GM23338 (cell line): Measurements from ENCODE around the gene REEP1. TPM values are rescaled to one million over a fixed set of nuclear protein-coding genes. Genes with fewer than 3 reads are reported as not detected.

Experiments
- ATAC-seq: fragments of 200-7000 bp; cut with Tn5 transposase; 3 replicates; pipeline ENCODE4 v1.9.1; 2020
- DNase-seq: peaks from one replicate; pipeline ENCODE4 v3.0.0-alpha.2; 2015; ENCODE audit warnings: low spot score
- H2AFZ ChIP-seq: fragments of 200-600 bp; sonication (generic); 2 replicates; pipeline ENCODE4 v1.8.0; 2016; ENCODE audit warnings: antibody characterized with exemption, mild to moderate bottlenecking, moderate library complexity
- H3F3A ChIP-seq: fragments of 200-600 bp; sonication (generic); replicated peaks from 2 replicates; pipeline ENCODE4 v1.8.0; 2017; ENCODE audit warnings: antibody characterized with exemption, mixed run types, low read depth
- H3K27ac ChIP-seq: fragments of 200-600 bp; sonication (generic); 2 replicates; pipeline ENCODE4 v1.6.1; 2016; ENCODE audit warnings: low read depth
- H3K27me3 ChIP-seq: fragments of 200-600 bp; sonication (generic); 2 replicates; pipeline ENCODE4 v1.8.0; 2016; ENCODE audit warnings: mild to moderate bottlenecking, mixed run types, moderate library complexity; ENCODE audit not compliant: insufficient read depth
- H3K36me3 ChIP-seq: fragments of 200-600 bp; sonication (generic); 2 replicates; pipeline ENCODE4 v1.8.0; 2016; ENCODE audit warnings: mild to moderate bottlenecking; ENCODE audit not compliant: insufficient read depth
- H3K4me1 ChIP-seq: fragments of 200-600 bp; sonication (generic); 2 replicates; pipeline ENCODE4 v1.8.0; 2016; ENCODE audit warnings: mild to moderate bottlenecking, moderate library complexity; ENCODE audit not compliant: insufficient read depth
- H3K4me2 ChIP-seq: fragments of 200-600 bp; sonication (generic); 2 replicates; pipeline ENCODE4 v1.7.1; 2017; ENCODE audit warnings: mixed run types
- H3K4me3 ChIP-seq: fragments of 200-600 bp; sonication (generic); 2 replicates; pipeline ENCODE4 v1.6.1; 2016; ENCODE audit warnings: mixed run types
- H3K79me2 ChIP-seq: fragments of 200-600 bp; sonication (generic); replicated peaks from 2 replicates; pipeline ENCODE4 v1.8.0; 2017; ENCODE audit warnings: mild to moderate bottlenecking; ENCODE audit not compliant: insufficient read depth
- H3K9me2 ChIP-seq: fragments of 200-600 bp; sonication (generic); 2 replicates; pipeline ENCODE4 v1.8.0; 2017; ENCODE audit not compliant: insufficient read depth
- H4K20me1 ChIP-seq: fragments of 200-600 bp; sonication (generic); replicated peaks from 2 replicates; pipeline ENCODE4 v1.8.0; 2017; ENCODE audit warnings: mild to moderate bottlenecking; ENCODE audit not compliant: insufficient read depth
- H3K27ac Mint-ChIP-seq: 2 replicates; pipeline ENCODE4 v1.8.0; 2020; ENCODE audit warnings: inconsistent platforms, mild to moderate bottlenecking, moderate library complexity, mixed read lengths
- H3K27me3 Mint-ChIP-seq: 3 replicates; pipeline ENCODE4 v1.8.0; 2022; ENCODE audit warnings: low read depth, mild to moderate bottlenecking, moderate library complexity, mixed read lengths, inconsistent platforms; ENCODE audit not compliant: insufficient read depth, poor library complexity
- H3K36me3 Mint-ChIP-seq: 3 replicates; pipeline ENCODE4 v1.8.0; 2021; ENCODE audit warnings: low read depth, mild to moderate bottlenecking, inconsistent platforms, moderate library complexity, mixed read lengths
- H3K4me1 Mint-ChIP-seq: 3 replicates; pipeline ENCODE4 v1.8.0; 2020; ENCODE audit warnings: mild to moderate bottlenecking, inconsistent platforms, mixed read lengths
- H3K4me3 Mint-ChIP-seq: 3 replicates; pipeline ENCODE4 v1.8.0; 2021; ENCODE audit warnings: moderate library complexity, mild to moderate bottlenecking, inconsistent platforms, mixed read lengths
- H3K9me3 Mint-ChIP-seq: 3 replicates; pipeline ENCODE4 v1.8.0; 2020; ENCODE audit warnings: moderate library complexity, mild to moderate bottlenecking, inconsistent platforms, mixed read lengths
- CREB1 ChIP-seq: fragments of 250-450 bp; sonication (Bioruptor Pico); IDR thresholded peaks from 2 replicates; pipeline ENCODE4 v1.5.0; 2020; ENCODE audit warnings: low read depth, mild to moderate bottlenecking, moderate library complexity
- EZH2 ChIP-seq: fragments of 200-600 bp; sonication (generic); IDR thresholded peaks from one replicate; pipeline ENCODE4 v1.8.0; 2017; ENCODE audit warnings: antibody characterized with exemption, mild to moderate bottlenecking, low read depth; ENCODE audit not compliant: unreplicated experiment
- EZH2phosphoT487 ChIP-seq: fragments of 200-600 bp; sonication (generic); IDR thresholded peaks from one replicate; pipeline ENCODE4 v1.8.1; 2018; ENCODE audit warnings: antibody characterized with exemption; ENCODE audit not compliant: unreplicated experiment
- JUNB ChIP-seq: IDR thresholded peaks from one replicate; pipeline ENCODE4 v1.6.1; 2016; ENCODE audit warnings: antibody characterized with exemption; ENCODE audit not compliant: unreplicated experiment
- POLR2AphosphoS5 ChIP-seq: IDR thresholded peaks from 2 replicates; pipeline ENCODE4 v1.6.1; 2016; ENCODE audit warnings: antibody characterized with exemption, low read depth
- STAT1 ChIP-seq: IDR thresholded peaks from one replicate; pipeline ENCODE4 v1.6.1; 2016; ENCODE audit warnings: antibody characterized with exemption; ENCODE audit not compliant: unreplicated experiment
- ZNF114 ChIP-seq: fragments of 250-450 bp; sonication (Bioruptor Pico); IDR thresholded peaks from 2 replicates; pipeline ENCODE4 v1.5.0; 2020; ENCODE audit warnings: mild to moderate bottlenecking, moderate library complexity
- polyA plus RNA-seq: library from polyadenylated mRNA; unstranded; fragments of >200 nt; fragmentation: Nextera tagmentation; extraction: Ambion mirVana; gene quantifications from 2 replicates; pipeline ENCODE4 v1.2.1, GENCODE V29; 2016
- total RNA-seq: library from RNA; depleted of rRNA; stranded (reverse); fragments of >200 nt; shearing (Covaris generic); gene quantifications from 2 replicates; pipeline ENCODE4 v1.2.3, GENCODE V29; 2014
- TF ChIP-seq, protein P1 (sequence below), 2 experiments: fragments of 200-600 bp in 1 of 2; sonication (generic) in 1 of 2; conservative IDR thresholded peaks; 2 replicates each; pipeline versions ENCODE4 v1.5.1 to v1.6.1; 2016 to 2017; ENCODE audit warnings: antibody characterized with exemption in 2 of 2, low read depth in 2 of 2, mild to moderate bottlenecking in 2 of 2, moderate library complexity in 1 of 2
- TF ChIP-seq, protein P2 (sequence below): IDR thresholded peaks from one replicate; pipeline ENCODE4 v1.6.1; 2018; ENCODE audit warnings: antibody characterized with exemption; ENCODE audit not compliant: unreplicated experiment
- TF ChIP-seq, protein P3 (sequence below): IDR thresholded peaks from 2 replicates; pipeline ENCODE4 v1.6.1; 2016; ENCODE audit warnings: antibody characterized with exemption
- TF ChIP-seq, protein P4 (sequence below): fragments of 250-450 bp; sonication (Bioruptor Pico); IDR thresholded peaks from 2 replicates; pipeline ENCODE4 v1.5.0; 2020; ENCODE audit warnings: mild to moderate bottlenecking, moderate library complexity

REEP1 gene
- total and polyA plus RNA-seq, 2 experiments from 2014 or later, result 1.6 to 1.8 TPM

DNA sequence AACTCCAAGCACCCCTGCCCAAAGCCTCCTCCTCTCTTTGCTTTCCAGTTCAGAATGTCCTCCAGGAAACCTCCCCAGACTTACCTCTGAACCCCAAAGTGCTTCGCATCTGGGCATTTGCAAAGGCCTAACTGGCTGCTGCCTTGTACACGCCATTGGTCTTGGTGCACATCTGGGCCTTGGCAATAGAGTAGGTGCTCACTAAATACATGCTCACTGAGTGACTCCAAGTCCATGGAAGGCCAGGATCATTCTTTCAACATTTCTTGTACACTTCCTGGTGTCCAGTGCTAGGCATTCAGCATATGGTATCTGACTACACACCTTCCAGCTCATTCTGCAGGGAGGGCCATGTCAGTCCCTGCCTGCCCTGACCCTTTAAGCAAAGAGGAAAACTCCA, 109.7 kb downstream of the REEP1 start:
- H3K27ac Mint-ChIP-seq, result no peak overlapping the region
- TF ChIP-seq CREB1 (CRISPR knock-in tag) (no peak), JUNB (no peak), STAT1 (no peak), EZH2 (no peak), ZNF114 (CRISPR knock-in tag) (no peak), EZH2phosphoT487 (no peak), POLR2AphosphoS5 (no peak)
- TF ChIP-seq, protein P1, sequence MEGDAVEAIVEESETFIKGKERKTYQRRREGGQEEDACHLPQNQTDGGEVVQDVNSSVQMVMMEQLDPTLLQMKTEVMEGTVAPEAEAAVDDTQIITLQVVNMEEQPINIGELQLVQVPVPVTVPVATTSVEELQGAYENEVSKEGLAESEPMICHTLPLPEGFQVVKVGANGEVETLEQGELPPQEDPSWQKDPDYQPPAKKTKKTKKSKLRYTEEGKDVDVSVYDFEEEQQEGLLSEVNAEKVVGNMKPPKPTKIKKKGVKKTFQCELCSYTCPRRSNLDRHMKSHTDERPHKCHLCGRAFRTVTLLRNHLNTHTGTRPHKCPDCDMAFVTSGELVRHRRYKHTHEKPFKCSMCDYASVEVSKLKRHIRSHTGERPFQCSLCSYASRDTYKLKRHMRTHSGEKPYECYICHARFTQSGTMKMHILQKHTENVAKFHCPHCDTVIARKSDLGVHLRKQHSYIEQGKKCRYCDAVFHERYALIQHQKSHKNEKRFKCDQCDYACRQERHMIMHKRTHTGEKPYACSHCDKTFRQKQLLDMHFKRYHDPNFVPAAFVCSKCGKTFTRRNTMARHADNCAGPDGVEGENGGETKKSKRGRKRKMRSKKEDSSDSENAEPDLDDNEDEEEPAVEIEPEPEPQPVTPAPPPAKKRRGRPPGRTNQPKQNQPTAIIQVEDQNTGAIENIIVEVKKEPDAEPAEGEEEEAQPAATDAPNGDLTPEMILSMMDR (conservative IDR thresholded peaks at IDR 0.05; ENCODE audit: low read depth in 2 of 2), result no peak
- TF ChIP-seq, protein P2, sequence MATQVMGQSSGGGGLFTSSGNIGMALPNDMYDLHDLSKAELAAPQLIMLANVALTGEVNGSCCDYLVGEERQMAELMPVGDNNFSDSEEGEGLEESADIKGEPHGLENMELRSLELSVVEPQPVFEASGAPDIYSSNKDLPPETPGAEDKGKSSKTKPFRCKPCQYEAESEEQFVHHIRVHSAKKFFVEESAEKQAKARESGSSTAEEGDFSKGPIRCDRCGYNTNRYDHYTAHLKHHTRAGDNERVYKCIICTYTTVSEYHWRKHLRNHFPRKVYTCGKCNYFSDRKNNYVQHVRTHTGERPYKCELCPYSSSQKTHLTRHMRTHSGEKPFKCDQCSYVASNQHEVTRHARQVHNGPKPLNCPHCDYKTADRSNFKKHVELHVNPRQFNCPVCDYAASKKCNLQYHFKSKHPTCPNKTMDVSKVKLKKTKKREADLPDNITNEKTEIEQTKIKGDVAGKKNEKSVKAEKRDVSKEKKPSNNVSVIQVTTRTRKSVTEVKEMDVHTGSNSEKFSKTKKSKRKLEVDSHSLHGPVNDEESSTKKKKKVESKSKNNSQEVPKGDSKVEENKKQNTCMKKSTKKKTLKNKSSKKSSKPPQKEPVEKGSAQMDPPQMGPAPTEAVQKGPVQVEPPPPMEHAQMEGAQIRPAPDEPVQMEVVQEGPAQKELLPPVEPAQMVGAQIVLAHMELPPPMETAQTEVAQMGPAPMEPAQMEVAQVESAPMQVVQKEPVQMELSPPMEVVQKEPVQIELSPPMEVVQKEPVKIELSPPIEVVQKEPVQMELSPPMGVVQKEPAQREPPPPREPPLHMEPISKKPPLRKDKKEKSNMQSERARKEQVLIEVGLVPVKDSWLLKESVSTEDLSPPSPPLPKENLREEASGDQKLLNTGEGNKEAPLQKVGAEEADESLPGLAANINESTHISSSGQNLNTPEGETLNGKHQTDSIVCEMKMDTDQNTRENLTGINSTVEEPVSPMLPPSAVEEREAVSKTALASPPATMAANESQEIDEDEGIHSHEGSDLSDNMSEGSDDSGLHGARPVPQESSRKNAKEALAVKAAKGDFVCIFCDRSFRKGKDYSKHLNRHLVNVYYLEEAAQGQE, result no peak
- TF ChIP-seq, protein P3, sequence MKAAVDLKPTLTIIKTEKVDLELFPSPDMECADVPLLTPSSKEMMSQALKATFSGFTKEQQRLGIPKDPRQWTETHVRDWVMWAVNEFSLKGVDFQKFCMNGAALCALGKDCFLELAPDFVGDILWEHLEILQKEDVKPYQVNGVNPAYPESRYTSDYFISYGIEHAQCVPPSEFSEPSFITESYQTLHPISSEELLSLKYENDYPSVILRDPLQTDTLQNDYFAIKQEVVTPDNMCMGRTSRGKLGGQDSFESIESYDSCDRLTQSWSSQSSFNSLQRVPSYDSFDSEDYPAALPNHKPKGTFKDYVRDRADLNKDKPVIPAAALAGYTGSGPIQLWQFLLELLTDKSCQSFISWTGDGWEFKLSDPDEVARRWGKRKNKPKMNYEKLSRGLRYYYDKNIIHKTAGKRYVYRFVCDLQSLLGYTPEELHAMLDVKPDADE, result no peak
- TF ChIP-seq, protein P4, sequence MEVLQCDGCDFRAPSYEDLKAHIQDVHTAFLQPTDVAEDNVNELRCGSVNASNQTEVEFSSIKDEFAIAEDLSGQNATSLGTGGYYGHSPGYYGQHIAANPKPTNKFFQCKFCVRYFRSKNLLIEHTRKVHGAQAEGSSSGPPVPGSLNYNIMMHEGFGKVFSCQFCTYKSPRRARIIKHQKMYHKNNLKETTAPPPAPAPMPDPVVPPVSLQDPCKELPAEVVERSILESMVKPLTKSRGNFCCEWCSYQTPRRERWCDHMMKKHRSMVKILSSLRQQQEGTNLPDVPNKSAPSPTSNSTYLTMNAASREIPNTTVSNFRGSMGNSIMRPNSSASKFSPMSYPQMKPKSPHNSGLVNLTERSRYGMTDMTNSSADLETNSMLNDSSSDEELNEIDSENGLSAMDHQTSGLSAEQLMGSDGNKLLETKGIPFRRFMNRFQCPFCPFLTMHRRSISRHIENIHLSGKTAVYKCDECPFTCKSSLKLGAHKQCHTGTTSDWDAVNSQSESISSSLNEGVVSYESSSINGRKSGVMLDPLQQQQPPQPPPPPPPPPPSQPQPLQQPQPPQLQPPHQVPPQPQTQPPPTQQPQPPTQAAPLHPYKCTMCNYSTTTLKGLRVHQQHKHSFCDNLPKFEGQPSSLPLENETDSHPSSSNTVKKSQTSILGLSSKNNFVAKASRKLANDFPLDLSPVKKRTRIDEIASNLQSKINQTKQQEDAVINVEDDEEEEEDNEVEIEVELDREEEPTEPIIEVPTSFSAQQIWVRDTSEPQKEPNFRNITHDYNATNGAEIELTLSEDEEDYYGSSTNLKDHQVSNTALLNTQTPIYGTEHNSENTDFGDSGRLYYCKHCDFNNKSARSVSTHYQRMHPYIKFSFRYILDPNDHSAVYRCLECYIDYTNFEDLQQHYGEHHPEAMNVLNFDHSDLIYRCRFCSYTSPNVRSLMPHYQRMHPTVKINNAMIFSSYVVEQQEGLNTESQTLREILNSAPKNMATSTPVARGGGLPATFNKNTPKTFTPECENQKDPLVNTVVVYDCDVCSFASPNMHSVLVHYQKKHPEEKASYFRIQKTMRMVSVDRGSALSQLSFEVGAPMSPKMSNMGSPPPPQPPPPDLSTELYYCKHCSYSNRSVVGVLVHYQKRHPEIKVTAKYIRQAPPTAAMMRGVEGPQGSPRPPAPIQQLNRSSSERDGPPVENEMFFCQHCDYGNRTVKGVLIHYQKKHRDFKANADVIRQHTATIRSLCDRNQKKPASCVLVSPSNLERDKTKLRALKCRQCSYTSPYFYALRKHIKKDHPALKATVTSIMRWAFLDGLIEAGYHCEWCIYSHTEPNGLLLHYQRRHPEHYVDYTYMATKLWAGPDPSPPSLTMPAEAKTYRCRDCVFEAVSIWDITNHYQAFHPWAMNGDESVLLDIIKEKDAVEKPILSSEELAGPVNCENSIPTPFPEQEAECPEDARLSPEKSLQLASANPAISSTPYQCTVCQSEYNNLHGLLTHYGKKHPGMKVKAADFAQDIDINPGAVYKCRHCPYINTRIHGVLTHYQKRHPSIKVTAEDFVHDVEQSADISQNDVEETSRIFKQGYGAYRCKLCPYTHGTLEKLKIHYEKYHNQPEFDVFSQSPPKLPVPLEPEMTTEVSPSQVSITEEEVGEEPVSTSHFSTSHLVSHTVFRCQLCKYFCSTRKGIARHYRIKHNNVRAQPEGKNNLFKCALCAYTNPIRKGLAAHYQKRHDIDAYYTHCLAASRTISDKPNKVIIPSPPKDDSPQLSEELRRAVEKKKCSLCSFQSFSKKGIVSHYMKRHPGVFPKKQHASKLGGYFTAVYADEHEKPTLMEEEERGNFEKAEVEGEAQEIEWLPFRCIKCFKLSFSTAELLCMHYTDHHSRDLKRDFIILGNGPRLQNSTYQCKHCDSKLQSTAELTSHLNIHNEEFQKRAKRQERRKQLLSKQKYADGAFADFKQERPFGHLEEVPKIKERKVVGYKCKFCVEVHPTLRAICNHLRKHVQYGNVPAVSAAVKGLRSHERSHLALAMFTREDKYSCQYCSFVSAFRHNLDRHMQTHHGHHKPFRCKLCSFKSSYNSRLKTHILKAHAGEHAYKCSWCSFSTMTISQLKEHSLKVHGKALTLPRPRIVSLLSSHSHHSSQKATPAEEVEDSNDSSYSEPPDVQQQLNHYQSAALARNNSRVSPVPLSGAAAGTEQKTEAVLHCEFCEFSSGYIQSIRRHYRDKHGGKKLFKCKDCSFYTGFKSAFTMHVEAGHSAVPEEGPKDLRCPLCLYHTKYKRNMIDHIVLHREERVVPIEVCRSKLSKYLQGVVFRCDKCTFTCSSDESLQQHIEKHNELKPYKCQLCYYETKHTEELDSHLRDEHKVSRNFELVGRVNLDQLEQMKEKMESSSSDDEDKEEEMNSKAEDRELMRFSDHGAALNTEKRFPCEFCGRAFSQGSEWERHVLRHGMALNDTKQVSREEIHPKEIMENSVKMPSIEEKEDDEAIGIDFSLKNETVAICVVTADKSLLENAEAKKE, result no peak
- Histone ChIP-seq H3F3A (no peaks in the 10 kb centered on the region), H2AFZ (no peak overlapping the region), H3K4me1 (no peaks in the 10 kb centered on the region), H3K4me2 (no peak overlapping the region), H3K9me2 (no peaks in the 10 kb centered on the region), H4K20me1 (no peaks in the 10 kb centered on the region), H3K4me3 (no peak overlapping the region), H3K36me3 (no peaks in the 10 kb centered on the region), H3K27me3 (no peaks in the 10 kb centered on the region), H3K79me2 (no peaks in the 10 kb centered on the region), H3K27ac (no peak overlapping the region)
- no peak for ATAC-seq
- no peaks in the 10 kb centered on the region for H3K36me3 Mint-ChIP-seq
- H3K4me1 Mint-ChIP-seq, result peaks cover 19% of the 10 kb centered on the region
- no peaks in the 10 kb centered on the region for H3K9me3 Mint-ChIP-seq
- DNase-seq, result no peak
- H3K4me3 Mint-ChIP-seq, result no peak overlapping the region
- peaks cover 5% of the 10 kb centered on the region for H3K27me3 Mint-ChIP-seq
